HuH-7 (cell line): Measurements from ENCODE around the gene MYPOP.
A peak's percentile ranks its signal among the peaks of the same experiment; 100 is the strongest.

Experiments used
- DNase-seq: peaks from one replicate; pipeline ENCODE4 v3.0.0; 2011; ENCODE audit warnings: low spot score

Gene MYPOP, protein sequence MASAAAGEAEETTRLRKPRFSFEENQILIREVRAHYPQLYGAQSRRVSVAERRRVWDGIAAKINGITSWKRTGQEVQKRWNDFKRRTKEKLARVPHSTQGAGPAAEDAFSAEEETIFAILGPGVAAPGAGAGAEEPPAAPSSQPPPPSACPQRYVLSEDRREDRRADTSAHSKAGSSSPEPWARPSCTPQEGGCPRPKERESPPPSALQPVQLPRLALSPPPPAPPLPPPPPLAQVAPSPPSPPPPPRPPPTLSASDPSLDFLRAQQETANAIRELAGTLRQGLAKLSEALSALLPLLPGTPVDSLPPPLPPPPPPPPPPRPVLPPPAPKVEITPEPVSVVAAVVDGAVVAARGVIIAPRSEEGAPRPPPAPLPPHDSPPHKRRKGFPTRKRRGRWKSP

GRCh38 chr19:45901912-45902650 is at the start of gene MYPOP:
MYPOP (minus strand) TSS chr19:45902613; CDS start chr19:45901773, 840 bp downstream.
- no peak for DNase-seq

GRCh38 chr19:45947926-45948325 is 45.5 kb upstream of the MYPOP start:
- DNase-seq, result no peak

DNA sequence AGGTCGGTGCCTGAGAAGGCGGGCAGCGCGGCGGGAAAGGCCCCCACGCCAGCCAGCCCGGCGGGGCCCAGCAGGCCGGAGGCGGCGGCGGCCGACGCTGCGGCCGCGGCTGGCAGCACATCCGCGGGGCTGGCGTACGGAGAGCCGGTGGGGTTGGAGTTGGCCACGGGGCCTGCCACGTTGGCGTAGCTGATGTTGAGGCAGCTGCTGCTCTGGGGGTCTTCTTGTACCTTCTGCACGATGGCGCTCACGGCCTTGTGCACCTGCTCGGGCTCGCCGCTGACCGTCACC is 38.0 kb upstream of the MYPOP start:
- DNase-seq, result no peak

- no peak for DNase-seq
These were observed 37.5 kb upstream of the MYPOP start for GRCh38 chr19:45939792-45940514.

GRCh38 chr19:45938733-45939319 is 36.4 kb upstream of the MYPOP start:
- no peak for DNase-seq

DNA sequence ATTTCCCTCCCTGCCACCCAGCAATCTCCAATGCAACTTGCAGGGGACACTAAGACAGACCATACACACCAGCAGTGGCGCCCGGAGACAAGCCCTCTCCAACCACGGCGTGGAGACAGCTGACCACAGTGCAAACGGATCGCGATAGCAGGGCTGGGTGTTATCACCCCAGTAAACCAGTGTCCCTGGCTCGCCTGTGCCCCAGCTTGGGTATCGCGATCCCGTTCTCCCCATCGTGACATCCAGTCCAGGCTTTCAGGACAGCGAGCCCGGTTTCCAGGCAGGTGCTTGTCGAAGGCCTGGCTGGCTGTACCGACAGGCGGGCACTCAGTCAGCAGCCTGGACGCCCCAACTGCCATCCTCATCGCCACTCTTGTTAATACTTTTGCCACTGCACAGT is 32.9 kb upstream of the MYPOP start:
- DNase-seq, result no peak

DNA sequence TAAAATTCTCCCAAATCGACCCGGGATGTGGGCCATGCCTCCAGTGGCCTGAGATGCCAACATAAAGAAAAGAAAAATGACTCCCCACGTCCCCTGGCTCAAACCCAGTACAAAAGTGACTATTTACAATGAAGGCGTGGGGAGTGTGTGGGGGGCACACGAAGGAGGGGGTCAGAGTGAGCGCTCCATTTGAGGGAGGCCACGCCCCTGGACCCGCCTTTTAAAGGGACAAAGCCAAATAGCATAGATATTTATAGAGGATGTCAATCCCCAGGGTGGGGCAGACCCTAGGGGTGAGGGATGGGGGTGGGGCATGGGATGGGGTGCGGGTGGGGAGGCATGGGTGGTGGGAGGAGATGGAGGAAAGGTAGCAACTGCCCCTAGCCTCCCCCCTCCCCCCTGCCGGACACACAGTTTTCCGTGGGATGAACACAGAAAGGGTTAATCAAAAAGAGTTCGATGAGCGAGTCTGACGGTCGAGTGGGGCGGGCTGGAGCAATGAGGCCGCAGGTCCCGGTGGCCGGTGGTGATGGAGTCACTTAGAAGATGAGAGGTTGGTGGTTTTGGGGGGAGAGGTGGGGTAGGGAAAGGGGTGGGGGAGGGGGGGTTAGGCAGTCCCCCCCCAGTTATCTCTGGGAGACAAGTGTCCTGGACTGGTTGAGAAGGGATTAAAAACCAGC is 32.3 kb upstream of the MYPOP start:
- no peak for DNase-seq

DNA sequence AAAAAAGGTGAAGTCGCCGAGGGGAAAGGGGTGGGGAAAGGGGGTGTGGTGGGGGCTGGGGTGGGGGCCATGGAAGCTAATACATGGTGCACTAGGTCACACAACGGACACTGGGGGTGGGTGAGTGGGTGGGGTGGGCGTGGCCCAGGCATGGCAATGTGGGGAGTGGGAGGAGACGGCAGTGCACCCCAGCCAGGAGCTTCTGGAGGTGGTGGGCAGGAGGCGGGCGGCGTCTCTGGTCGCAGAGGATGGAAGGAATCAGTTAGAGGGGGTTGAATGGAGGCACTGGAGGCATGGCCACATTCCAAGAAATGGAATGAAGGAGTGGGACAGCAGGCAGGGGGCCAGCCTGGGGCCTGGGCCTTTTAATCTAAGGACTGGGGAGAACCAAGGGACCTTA is 31.3 kb upstream of the MYPOP start:
- DNase-seq, result no peak

DNA sequence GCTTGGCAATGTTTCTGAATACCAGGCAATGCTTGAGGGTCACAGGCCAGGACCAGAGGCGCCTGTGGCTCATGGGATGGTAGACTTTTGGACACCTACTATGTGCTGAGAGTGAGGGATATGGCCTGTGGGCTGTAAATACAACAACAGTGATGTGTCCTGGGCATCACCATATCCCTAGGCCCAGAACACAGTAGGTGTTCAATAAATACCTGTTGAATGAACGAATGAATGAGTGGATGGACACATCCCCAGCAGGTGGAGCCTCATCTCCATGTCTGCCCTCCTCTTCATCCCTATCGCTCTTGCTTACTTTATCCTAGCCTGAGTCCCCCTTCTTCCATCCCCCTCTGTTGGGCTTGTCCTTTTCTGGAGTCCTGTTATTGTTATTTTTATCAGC is 28.6 kb upstream of the MYPOP start:
- DNase-seq, result no peak

GRCh38 chr19:45929247-45929646 is 26.8 kb upstream of the MYPOP start:
- no peak for DNase-seq

DNA sequence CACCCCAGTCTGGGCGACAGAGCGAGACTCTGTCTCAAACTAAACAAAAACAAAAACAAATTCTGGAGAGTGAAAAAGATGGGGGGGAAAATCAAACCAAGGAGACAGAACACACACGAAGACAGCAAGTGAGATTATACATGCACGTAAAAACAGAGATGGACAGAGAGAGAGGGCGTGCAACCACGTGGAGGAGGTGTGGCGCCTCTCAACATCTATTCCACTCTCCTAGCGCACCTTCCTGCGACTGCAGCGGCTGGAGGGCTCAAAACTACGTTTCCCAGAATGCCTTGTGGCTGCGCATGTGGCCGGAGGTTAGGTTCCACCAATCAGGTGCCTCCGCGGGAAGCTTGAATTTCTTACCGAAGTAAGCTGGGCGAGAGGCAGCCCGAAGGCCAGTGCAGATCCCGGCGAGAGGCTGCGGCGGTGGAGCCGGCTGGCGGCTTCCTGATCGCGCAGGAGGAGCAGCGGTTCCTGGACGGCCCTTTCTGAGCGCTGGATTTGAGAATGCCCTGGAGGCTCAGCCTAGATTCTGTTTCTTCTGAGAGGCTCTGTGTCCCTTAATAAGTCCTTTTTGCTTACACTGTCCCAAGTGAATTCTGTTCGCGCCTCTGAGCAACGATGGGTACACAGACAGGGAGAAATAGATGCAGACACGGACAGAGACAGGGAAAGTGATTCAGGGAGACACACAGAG is 25.3 kb upstream of the MYPOP start:
- peak; percentile 97 for DNase-seq

DNA sequence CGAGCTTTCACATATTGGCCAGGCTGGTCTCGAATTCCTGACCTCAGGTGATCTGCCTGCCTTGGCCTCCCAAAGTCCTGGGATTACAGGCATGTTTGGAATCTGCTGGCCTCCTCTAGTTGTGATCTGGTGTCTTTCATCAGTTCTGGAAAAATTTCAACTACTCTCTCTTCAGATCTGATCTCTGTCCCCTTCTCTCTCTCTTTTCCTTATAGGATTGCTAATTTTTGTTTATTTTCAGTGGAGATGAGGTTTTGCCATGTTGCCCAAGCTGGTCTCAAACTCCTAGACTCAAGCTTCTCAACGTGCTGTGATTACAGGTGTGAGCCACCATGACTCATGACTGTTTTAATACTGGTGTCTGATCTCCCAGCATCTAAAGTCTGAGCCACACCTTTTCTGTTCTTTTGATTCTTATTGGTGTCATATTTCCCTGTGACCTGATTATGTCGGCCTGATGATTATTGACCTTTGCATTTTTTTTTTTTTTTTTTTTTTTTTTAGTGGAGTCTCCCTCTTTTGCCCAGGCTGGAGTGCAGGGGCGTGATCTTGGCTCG is 22.6 kb upstream of the MYPOP start:
- no peak for DNase-seq

DNA sequence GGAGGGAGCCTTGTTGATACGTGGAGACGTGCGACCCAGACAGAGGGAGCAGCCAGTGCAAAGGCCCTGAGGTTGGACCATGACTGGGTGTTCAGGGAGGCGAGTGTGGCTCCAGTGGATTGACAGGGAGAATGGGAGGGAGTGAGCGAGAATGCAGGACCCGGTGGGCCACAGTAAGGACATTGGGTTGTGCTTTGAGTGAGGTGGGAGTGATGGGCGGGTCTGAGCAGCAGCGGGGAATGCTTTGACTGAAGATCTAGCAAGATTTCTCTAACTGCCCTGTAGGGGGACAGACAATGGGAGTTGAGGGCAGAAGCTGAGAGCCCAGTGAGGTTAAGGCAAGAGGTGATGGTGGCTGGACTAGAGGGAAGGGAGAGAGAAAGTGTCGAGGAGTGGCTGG is 19.9 kb upstream of the MYPOP start:
- peak; percentile 54 for DNase-seq

GRCh38 chr19:45920458-45920857 is 18.0 kb upstream of the MYPOP start:
- DNase-seq, result no peak

- DNase-seq, result no peak
These were observed 17.3 kb upstream of the MYPOP start for GRCh38 chr19:45919678-45920077.

GRCh38 chr19:45918721-45919120 is 16.3 kb upstream of the MYPOP start:
- DNase-seq, result no peak

- DNase-seq, result no peak
These were observed 15.1 kb upstream of the MYPOP start for GRCh38 chr19:45917421-45918091.

DNA sequence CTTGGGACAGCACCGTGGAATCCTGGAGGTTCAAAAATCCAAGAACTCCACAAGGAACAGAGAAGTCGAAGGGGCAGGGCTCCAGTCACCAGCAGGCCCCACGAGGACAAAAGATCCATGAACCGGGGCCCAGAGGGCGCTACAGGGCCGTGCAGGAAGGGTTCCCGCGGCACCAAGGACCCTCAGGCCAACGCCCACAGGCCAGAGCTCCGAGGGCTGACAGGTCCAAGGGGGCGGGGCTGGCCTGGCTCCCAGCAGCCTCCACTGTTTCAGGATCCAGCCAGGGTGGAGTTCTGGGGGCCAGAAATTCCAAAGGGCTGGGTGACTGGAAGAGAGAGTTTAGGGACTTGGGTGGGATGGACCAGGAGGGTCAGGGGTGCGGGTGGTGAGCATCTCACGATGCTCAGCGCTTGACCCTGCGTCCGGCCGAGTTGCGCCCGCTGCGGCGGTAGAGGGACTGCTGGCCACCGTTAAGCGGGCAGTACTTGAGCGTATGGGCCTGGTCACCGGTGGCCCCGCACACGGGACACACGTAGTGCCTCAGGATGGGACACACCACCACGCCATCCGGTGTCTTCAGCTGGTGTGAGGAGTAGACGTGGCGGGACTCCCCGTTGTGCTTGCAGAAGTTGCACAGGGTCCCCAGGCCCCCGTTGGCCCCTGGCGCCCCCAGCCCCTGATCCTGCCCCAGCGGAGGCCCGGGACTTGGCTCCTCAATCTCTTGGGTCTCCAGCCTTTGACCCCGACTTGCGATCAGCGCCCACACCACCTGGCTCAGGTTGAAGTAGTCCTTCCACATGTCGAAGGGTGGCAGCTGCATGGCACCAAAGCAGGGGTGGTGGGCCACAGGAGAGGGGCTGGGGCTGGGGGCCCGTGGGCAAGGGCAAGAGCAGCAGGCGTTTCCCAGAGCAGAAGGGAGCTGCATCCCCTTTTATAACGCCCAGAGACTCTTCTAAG is 11.7 kb upstream of the MYPOP start, which contains the start of gene NANOS2:
TSS of gene NANOS2 (minus strand) at position 905 of the 957 bp plus-strand sequence. CDS start at position 820, 85 bp downstream.
- DNase-seq, result peak; percentile 52

- DNase-seq, result no peak
These were observed 8.9 kb upstream of the MYPOP start for GRCh38 chr19:45911291-45911690.
